GM19023 (cell line): Measurements from ENCODE around the gene PEX3.
"Not testable (repeated sequence)": the region's sequence is repeated elsewhere in the genome, so short reads cannot be mapped to it uniquely, and the experiment has no call there.

Source experiments
- ATAC-seq: cut with Tn5 transposase; IDR thresholded peaks from one replicate; pipeline ENCODE4 v1.9.1; 2021; ENCODE audit warnings: mild to moderate bottlenecking, moderate library complexity; ENCODE audit not compliant: unreplicated experiment

PEX3 gene

GRCh38 chr6:143506199-143506598, 55.6 kb downstream of the PEX3 start:
- no peak for ATAC-seq

DNA sequence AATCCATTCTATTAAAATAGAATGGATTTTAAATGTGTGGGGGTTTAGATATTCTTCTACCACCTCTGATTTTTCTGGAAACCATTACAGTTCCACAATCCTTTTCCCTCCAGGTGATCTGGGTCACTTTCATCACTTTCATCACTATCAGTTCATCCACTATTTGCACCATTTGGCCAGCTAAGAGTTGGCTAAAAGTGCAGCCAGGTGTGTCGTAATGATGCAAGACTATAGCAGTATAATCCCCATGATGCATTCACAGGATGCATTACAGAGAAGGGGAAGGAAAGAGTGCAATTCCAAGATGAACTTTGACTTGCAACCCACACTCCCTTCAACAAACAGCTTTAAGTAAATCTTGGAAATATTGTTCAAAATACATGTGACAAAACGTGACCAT, 56.0 kb downstream of the PEX3 start:
- ATAC-seq = no peak

GRCh38 chr6:143507358-143508145, 56.9 kb downstream of the PEX3 start:
- no peak for ATAC-seq

DNA sequence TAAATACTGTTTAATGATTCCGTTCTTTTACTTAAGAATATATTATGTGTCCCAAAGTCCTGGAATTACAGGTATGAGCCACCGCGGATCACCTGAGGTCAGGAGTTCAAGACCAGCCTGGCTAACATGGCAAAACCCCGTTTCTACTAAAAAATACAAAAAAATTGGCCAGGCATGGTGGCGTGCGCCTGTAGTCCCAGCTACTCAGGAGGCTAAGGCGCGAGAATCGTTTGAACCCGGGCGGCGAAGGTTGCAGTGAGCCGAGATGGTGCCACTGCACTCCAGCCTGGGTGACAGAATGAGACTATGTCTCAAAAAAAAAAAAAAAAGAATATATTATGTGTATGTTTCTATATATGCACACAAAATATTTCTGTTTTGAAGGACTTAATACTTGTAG, 59.7 kb downstream of the PEX3 start:
- ATAC-seq = not testable (repeated sequence)

DNA sequence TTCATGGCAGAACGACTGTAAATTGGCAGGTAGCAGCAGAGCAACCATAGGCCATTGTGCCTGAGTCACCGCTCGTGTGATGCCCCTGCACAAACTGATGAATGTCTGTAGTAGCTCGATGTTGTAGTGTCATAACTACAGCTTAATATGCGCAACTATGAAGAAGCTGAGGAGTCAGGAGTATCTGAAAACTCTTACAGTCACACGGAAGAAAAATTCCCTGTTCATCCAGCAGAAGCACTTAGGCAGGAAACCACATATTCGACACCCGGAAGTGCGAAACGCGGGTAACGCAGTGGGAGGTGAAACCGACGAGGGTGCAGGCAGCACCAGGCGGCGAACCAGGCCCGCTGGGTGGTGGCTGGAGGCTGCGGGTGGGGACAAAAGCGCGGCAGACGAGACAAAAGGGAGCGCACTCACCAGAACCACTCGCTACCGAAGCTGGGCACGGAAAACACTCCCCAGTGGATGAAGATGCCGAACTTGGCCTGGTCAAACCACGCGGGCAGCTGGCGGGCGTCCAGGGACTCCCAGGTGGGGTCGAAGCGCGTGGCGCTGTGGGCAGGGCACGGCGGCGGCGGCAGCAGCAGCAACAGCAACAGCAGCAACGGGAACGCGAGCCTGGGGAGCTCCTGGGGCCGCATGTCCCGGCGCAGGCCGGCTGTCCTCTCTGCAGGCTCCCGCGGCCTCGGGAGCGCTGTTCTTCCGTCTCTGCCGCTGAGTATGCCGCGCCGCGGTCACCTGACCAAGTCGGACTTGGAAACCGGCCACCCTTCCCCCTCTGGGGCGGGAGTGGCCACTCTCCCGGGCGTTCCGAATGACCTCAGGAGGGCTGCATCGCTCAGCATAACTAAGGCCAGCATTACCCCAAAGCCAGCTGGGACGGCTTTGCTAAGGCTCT, 60.6 kb downstream of the PEX3 start, which contains the start of gene FUCA2:
FUCA2 (minus strand) TSS at position 730 of the 901 bp plus-strand sequence; CDS start at position 644, 86 bp downstream.
- peak; percentile 69 for ATAC-seq

GRCh38 chr6:143513410-143513809, 62.8 kb downstream of the PEX3 start:
- no peak for ATAC-seq

GRCh38 chr6:143515061-143515760, 64.6 kb downstream of the PEX3 start:
- ATAC-seq = no peak

DNA sequence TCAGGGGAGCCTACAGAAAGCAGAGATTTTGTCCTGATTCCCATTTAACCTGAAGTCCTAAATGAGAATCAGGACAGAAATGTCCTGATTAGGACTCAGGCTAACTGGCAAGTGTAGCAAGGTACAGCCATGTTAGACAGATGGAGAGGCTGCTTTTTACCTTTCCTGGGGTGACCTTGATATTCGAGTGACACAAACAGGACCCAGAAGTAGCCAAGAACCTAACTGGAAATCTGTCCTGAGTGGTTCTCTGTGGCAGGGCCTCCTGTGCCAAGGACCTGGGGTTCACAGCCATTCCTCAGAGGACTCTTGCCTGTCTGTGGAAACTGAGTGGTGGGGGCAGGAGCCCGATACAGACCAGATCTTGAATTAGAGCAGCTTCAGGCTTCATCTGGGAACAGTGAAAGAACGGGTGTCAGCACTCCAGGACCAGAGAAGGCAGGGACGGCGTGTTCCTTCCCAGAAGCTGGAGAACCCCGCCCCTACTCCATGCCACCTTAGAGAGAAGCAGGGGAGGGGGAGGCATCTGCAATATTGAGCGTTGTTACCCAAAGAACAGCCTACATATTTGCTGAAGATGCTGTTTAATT, 65.3 kb downstream of the PEX3 start:
- ATAC-seq = no peak

GRCh38 chr6:143516690-143517446, 66.3 kb downstream of the PEX3 start:
- ATAC-seq = no peak

- ATAC-seq = no peak
Observed at GRCh38 chr6:143517447-143517773, 66.8 kb downstream of the PEX3 start.

DNA sequence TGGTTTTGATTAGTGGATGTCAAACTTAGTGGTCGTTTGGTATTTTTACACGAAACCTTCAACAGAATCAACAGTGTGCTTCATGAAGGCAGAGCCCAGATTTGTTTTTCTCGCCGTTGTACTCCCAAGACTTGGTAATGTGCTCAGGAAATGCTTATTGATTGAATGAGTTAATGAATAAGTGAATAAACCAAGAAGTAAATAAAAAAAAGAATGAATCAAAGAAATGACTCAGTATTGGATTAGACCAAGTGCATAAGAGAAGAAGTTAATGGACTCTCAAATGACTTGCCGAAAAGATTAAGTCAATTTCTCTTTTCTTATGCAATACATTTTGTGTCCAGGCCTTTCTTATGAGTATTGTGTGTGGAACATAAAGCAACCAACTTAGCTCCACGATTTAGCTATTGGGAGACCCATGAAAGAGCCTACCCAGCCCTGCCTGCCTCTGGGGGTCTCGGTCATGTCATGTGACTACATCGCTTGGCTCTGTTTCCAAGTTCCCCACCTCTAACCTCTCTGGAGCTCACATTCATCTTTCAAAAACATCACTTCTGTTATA, 71.5 kb downstream of the PEX3 start:
- no peak for ATAC-seq

- no peak for ATAC-seq
Observed at GRCh38 chr6:143525356-143525755, 74.8 kb downstream of the PEX3 start.

- ATAC-seq = no peak
Observed at GRCh38 chr6:143527677-143528076, 77.1 kb downstream of the PEX3 start.

DNA sequence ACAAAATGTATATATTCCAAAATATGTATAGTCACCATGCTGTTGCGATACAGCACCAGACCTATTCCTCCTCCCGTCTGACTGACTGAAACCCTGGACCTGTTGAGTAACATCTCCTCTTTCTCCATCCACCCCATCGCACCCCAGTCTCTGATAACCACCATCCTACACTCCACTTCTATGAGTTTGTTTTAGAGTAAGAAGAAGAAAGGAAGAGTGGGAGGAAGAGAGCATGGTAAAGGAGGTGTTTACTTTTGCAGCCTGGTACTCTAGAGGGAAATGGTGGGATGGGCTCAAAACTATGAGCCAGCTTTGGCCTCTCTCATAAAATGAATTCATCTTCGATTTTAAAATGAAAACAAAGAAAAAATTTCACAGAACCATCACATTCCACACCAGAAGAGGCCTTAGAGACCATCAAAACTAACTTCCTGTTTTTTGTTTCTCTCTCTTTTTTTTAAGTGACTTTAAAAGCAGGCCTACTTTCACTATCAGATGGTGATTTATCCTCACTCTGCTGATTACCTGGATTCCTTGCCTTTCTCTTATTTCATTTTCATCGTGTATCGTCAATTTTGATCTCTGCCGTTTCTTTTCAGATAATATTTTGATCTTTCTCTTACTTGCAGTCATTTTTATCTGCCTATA, 77.7 kb downstream of the PEX3 start:
- ATAC-seq = no peak

DNA sequence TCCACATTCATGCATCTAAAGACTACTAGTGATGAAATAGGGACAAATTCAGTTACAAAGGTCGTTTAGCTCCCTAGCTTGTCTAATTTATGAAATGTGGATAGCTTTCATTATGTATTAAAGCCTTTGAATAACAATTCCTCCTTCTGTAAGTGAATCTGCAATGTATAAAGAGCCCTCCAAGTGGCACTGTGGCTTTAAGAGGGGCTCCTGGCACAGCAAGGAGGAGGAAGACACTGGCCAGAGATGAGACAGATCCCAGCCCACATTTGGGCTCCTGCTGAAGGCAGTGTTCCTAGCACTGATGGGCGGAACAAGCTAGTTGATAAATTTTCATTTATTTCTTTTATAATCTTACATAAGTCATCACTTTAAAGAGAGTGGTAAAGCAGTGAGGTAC, 78.5 kb downstream of the PEX3 start:
- ATAC-seq = no peak

- ATAC-seq = no peak
Observed at GRCh38 chr6:143531720-143532499, 81.3 kb downstream of the PEX3 start.

DNA sequence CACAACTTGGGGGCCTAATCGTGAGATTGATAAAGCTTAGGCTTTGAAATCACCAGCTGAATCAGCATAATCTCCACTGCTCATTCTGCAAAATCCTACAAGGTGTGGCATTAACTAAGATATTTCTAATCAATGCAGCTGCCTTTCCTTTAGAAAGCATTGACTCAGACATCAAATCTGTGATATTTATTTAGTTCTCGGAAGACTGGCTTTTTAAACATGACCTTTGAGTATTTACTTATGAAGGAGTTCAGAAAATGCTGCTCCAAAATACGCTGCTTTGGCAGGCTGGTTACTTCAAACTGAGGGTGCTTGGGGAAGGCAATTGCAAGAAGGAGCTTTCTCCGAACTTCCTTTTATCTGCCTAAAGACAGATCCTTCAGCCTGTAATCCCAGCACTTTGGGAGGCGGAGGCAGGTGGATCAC, 84.6 kb downstream of the PEX3 start:
- ATAC-seq = no peak

GRCh38 chr6:143536461-143536865, 85.9 kb downstream of the PEX3 start:
- ATAC-seq = peak; percentile 74
